B cell (primary cell): ENCODE results near the gene OR13C2. TPM values are rescaled to one million over a fixed set of nuclear protein-coding genes. Genes with fewer than 3 reads are reported as not detected.
"Not testable (repeated sequence)": the region's sequence is repeated elsewhere in the genome, so short reads cannot be mapped to it uniquely, and the experiment has no call there.

Source experiments
- ATAC-seq: fragments of 200-7000 bp; cut with Tn5 transposase; one replicate; pipeline ENCODE4 v1.10.0; 2021; ENCODE audit warnings: low read depth, mild to moderate bottlenecking, moderate number of reproducible peaks, moderate library complexity
- CTCF ChIA-PET: fragments of 350-600 bp; sonication (Branson Sonifier 250); formaldehyde crosslinking; loops from one replicate; lab custom pipeline; 2021; ENCODE audit warnings: antibody characterized with exemption, inconsistent platforms; lab: Charles Lee
- POLR2A ChIA-PET: fragments of 350-600 bp; sonication (Branson Sonifier 250); formaldehyde crosslinking; loops from one replicate; lab custom pipeline; 2021; ENCODE audit warnings: antibody characterized with exemption; lab: Charles Lee
- DNase-seq: peaks from one replicate; pipeline ENCODE4 v3.0.0; 2013
- H2AFZ ChIP-seq: 2 replicates; pipeline ENCODE4 v1.6.1; 2012; ENCODE audit warnings: mild to moderate bottlenecking, low read depth, low read length; ENCODE audit not compliant: insufficient read depth, poor library complexity, severe bottlenecking
- H3K27ac ChIP-seq, 2 donors: 1 replicate in 1 of 2; 2 replicates in 1 of 2; pipeline ENCODE4 v1.5.1; 2012 to 2013; ENCODE audit warnings: low read length in 2 of 2, mild to moderate bottlenecking in 2 of 2, moderate library complexity in 1 of 2
- H3K27me3 ChIP-seq, 4 experiments: fragments of 200-600 bp in 1 of 4; sonication (generic) in 1 of 4; replicated peaks in 1 of 4; 1 replicate in 2 of 4; 2 replicates in 2 of 4; pipeline versions ENCODE4 v1.6.1 to v1.7.0; 2013 to 2016; ENCODE audit warnings: low read length in 3 of 4, mild to moderate bottlenecking in 2 of 4, mixed read lengths in 1 of 4, moderate library complexity in 1 of 4; ENCODE audit not compliant: insufficient read depth in 4 of 4, control insufficient read depth in 3 of 4; ENCODE audit errors: control extremely low read depth in 1 of 4
- H3K36me3 ChIP-seq, 2 experiments: replicated peaks in 1 of 2; 1 replicate in 1 of 2; 2 replicates in 1 of 2; pipeline versions ENCODE4 v1.6.1 to v1.7.1; 2013; ENCODE audit warnings: low read length in 1 of 2; ENCODE audit not compliant: insufficient read depth in 2 of 2, control insufficient read depth in 1 of 2; ENCODE audit errors: control extremely low read depth in 1 of 2, extremely low read depth in 1 of 2
- H3K4me1 ChIP-seq, 2 donors: fragments of 200-600 bp in 1 of 2; sonication (generic) in 1 of 2; 1 replicate in 1 of 2; 2 replicates in 1 of 2; pipeline versions ENCODE4 v1.5.1 to v1.6.1; 2013 to 2017; ENCODE audit warnings: low read length in 2 of 2; ENCODE audit not compliant: control insufficient read depth in 2 of 2, insufficient read depth in 2 of 2
- H3K4me2 ChIP-seq: replicated peaks from 2 replicates; pipeline ENCODE3; 2012; ENCODE audit warnings: mild to moderate bottlenecking, low read depth, low read length; ENCODE audit not compliant: poor library complexity, severe bottlenecking
- H3K4me3 ChIP-seq, 5 experiments: fragments of 200-600 bp in 1 of 5; sonication (generic) in 1 of 5; 1 replicate in 3 of 5; 2 replicates in 2 of 5; pipeline versions ENCODE4 v1.5.1 to v1.7.0; 2011 to 2016; ENCODE audit warnings: low read length in 4 of 5, mild to moderate bottlenecking in 4 of 5, low read depth in 2 of 5, control low read depth in 1 of 5, moderate library complexity in 1 of 5; ENCODE audit not compliant: insufficient read depth in 1 of 5; ENCODE audit errors: control extremely low read depth in 1 of 5, extremely low read depth in 1 of 5
- H3K79me2 ChIP-seq: fragments of 200-600 bp; sonication (generic); one replicate; pipeline ENCODE4 v1.6.0; 2016; ENCODE audit warnings: low read length; ENCODE audit not compliant: control insufficient read depth, insufficient read depth
- H3K9ac ChIP-seq: fragments of 200-600 bp; sonication (generic); 2 replicates; pipeline ENCODE4 v1.6.1; 2017; ENCODE audit warnings: mild to moderate bottlenecking, low read length, moderate library complexity
- H3K9me3 ChIP-seq, 3 donors: one replicate each; pipeline versions ENCODE4 v1.6.1 to v1.7.1; 2013; ENCODE audit warnings: low read length in 2 of 3; ENCODE audit not compliant: control insufficient read depth in 2 of 3, insufficient read depth in 1 of 3; ENCODE audit errors: control extremely low read depth in 1 of 3
- H4K20me1 ChIP-seq: 2 replicates; pipeline ENCODE4 v1.6.0; 2012; ENCODE audit warnings: mild to moderate bottlenecking, low read length; ENCODE audit not compliant: insufficient read depth, control insufficient read depth, poor library complexity, severe bottlenecking
- H3K27ac Mint-ChIP-seq: one replicate; pipeline ENCODE4 v1.8.0; 2021; ENCODE audit warnings: mixed read lengths
- H3K27me3 Mint-ChIP-seq: one replicate; pipeline ENCODE4 v1.8.0; 2021; ENCODE audit warnings: mixed read lengths
- H3K4me1 Mint-ChIP-seq: one replicate; pipeline ENCODE4 v1.8.0; 2021; ENCODE audit warnings: mixed read lengths
- H3K4me3 Mint-ChIP-seq: one replicate; pipeline ENCODE4 v1.8.0; 2021; ENCODE audit warnings: mixed read lengths
- H3K9me3 Mint-ChIP-seq: one replicate; pipeline ENCODE4 v1.8.0; 2022; ENCODE audit warnings: mixed read lengths; ENCODE audit not compliant: insufficient read depth
- WGBS: methylation state at CpG from one replicate; pipeline ENCODE4 v1.1.5; 2013; ENCODE audit warnings: missing lambda C conversion rate; ENCODE audit not compliant: insufficient coverage; 5-methylcytosine and 5-hydroxymethylcytosine counted together
- intact Hi-C: fragments of 100-400 bp; cut with micrococcal nuclease; formaldehyde crosslinking; loops from one replicate; pipeline ENCODE4 v1.10.0; 2022
- polyA plus RNA-seq: library from polyadenylated mRNA; depleted of rRNA; stranded (reverse); fragments of >200 nt; gene quantifications from 2 replicates; pipeline ENCODE4 v1.2.3, GENCODE V29; 2012
- total RNA-seq, 2 donors: library from RNA; stranded (reverse); fragments of 120-200 nt in 1 of 2; gene quantifications; 1 replicate in 1 of 2; 2 replicates in 1 of 2; pipeline versions ENCODE4 v1.2.3 to v1.2.4, GENCODE V29; 2013 to 2022
- TF ChIP-seq, protein P1 (sequence below): fragments of 200-600 bp; IDR thresholded peaks from one replicate; pipeline ENCODE4 v1.8.0; 2022; ENCODE audit warnings: antibody characterized with exemption, mild to moderate bottlenecking

The OR13C2 gene
- total and polyA plus RNA-seq, 2 donors (not counting 1 experiment from before 2014, with no cell fraction given), result not detected

- H2AFZ ChIP-seq, DNase-seq, CTCF ChIA-PET, H3K27ac ChIP-seq, H3K4me1 ChIP-seq, H3K36me3 ChIP-seq, POLR2A ChIA-PET, H3K79me2 ChIP-seq, H3K4me3 ChIP-seq, H3K27me3 ChIP-seq, H3K9me3 Mint-ChIP-seq, H4K20me1 ChIP-seq, H3K9me3 ChIP-seq, H3K4me2 ChIP-seq, ATAC-seq, H3K27ac Mint-ChIP-seq, intact Hi-C loops, H3K9ac ChIP-seq, H3K4me3 Mint-ChIP-seq, H3K4me1 Mint-ChIP-seq, H3K27me3 Mint-ChIP-seq: not testable (repeated sequence)
- 60% methylated on average over 1 of the region's 3 CpGs for WGBS
Measured at GRCh38 chr9:104598749-104599148, 6.7 kb downstream of the OR13C2 start.

- POLR2A ChIA-PET, result no interaction called here
- no peaks in the 10 kb centered on the region for H3K27me3 ChIP-seq
- H3K79me2 ChIP-seq, result no peaks in the 10 kb centered on the region
- TF ChIP-seq, protein P1, sequence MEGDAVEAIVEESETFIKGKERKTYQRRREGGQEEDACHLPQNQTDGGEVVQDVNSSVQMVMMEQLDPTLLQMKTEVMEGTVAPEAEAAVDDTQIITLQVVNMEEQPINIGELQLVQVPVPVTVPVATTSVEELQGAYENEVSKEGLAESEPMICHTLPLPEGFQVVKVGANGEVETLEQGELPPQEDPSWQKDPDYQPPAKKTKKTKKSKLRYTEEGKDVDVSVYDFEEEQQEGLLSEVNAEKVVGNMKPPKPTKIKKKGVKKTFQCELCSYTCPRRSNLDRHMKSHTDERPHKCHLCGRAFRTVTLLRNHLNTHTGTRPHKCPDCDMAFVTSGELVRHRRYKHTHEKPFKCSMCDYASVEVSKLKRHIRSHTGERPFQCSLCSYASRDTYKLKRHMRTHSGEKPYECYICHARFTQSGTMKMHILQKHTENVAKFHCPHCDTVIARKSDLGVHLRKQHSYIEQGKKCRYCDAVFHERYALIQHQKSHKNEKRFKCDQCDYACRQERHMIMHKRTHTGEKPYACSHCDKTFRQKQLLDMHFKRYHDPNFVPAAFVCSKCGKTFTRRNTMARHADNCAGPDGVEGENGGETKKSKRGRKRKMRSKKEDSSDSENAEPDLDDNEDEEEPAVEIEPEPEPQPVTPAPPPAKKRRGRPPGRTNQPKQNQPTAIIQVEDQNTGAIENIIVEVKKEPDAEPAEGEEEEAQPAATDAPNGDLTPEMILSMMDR, result no peak
- H3K27ac Mint-ChIP-seq, result no peak overlapping the region
- H2AFZ ChIP-seq, result no peak overlapping the region
- DNase-seq (no peak), ATAC-seq (no peak)
- no peak overlapping the region for H3K27ac ChIP-seq
- no peaks in the 10 kb centered on the region for H3K4me1 ChIP-seq
- no peaks in the 10 kb centered on the region for H3K4me1 Mint-ChIP-seq
- no peaks in the 10 kb centered on the region for H3K27me3 Mint-ChIP-seq
- no peak overlapping the region for H3K4me3 Mint-ChIP-seq
- H4K20me1 ChIP-seq, result no peaks in the 10 kb centered on the region
- H3K9ac ChIP-seq, result no peak overlapping the region
- WGBS, result no CpG with 5 or more reads among the region's 1 CpG
- H3K9me3 ChIP-seq, result no peaks in the 10 kb centered on the region
- H3K4me3 ChIP-seq, result no peak overlapping the region
- intact Hi-C loops, result no loop called here
- H3K36me3 ChIP-seq, result no peaks in the 10 kb centered on the region
- H3K9me3 Mint-ChIP-seq, result peaks cover 3% of the 10 kb centered on the region
- H3K4me2 ChIP-seq, result no peak overlapping the region
- CTCF ChIA-PET, result no interaction called here
Measured at GRCh38 chr9:104589626-104590025, 15.8 kb downstream of the OR13C2 start.
